GM19351 (cell line): ENCODE measurements around the gene HNRNPA0.

ENCODE experiments used
- ATAC-seq: cut with Tn5 transposase; IDR thresholded peaks from one replicate; pipeline ENCODE4 v1.9.1; 2021; ENCODE audit warnings: mild to moderate bottlenecking, moderate library complexity; ENCODE audit not compliant: unreplicated experiment

The HNRNPA0 gene

GRCh38 chr5:137728048-137728447 is 26.1 kb downstream of the HNRNPA0 start:
- no peak for ATAC-seq

DNA sequence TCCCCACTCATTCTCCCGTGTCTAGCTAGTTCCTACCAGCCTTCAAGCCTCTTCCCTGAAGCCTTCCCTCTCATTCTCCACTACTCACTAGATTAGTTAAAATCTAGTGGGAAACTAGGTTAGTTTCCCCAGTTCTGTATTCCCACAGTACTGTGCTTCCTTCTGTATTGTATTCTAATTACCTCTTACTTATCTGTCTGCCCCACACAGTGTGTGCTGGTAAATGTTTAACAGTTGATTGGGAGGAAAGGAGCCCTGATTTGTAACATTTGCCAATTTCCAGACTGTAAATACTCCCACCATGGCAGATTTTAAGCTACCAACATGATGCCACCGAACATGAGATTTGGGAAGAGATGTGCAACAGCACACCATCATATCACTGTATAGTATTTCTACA is 26.5 kb downstream of the HNRNPA0 start:
- ATAC-seq = no peak

DNA sequence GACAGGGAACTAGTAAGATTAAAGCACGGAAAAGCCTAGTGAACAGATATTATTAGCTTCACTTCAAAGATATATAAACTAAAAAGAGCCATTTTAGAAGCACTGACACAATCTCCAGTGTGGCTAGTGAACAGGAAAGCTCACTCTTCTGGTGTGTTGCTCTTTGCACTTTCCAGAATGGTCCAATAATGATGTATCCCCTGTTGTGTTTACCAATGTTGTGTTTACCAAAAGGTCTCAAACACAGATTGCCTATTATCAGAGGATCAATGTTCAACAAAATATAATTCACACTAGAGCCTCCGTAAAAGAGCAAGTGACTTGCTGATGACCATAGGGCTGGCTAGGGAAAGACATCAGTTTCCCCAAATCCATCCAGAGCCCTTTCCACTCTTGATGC is 29.9 kb downstream of the HNRNPA0 start:
- ATAC-seq = no peak

- ATAC-seq = no peak
Observed at GRCh38 chr5:137718611-137719010, 35.6 kb downstream of the HNRNPA0 start.

- no peak for ATAC-seq
Observed at GRCh38 chr5:137716337-137716736, 37.8 kb downstream of the HNRNPA0 start.

GRCh38 chr5:137715456-137715855 is 38.7 kb downstream of the HNRNPA0 start:
- no peak for ATAC-seq

DNA sequence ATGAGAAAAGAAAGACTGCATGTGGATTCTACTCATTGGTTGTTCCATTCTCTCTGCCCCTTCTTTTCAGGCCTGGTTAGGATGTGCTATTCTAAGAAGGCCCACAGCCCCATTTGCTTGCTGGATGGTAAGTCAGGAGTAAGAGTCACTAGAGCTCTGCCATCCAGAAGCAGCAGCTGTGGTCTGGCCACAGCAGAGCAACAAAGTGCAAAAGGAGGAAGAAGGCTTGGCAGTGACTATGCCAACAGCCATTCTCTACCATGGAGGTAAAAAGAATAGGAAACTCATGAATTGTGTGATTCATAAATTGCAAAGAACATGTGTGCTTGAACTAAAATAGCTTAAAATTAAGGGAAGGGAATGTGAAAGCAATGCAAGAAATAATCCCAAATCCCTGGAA is 39.2 kb downstream of the HNRNPA0 start:
- no peak for ATAC-seq

GRCh38 chr5:137714494-137714893 is 39.7 kb downstream of the HNRNPA0 start:
- no peak for ATAC-seq

- ATAC-seq = no peak
Observed at GRCh38 chr5:137712139-137712667, 42.0 kb downstream of the HNRNPA0 start.

- no peak for ATAC-seq
Observed at GRCh38 chr5:137710086-137710485, 44.1 kb downstream of the HNRNPA0 start.

GRCh38 chr5:137708796-137709559 is 45.2 kb downstream of the HNRNPA0 start:
- no peak for ATAC-seq

- ATAC-seq = no peak
Observed at GRCh38 chr5:137708062-137708461, 46.1 kb downstream of the HNRNPA0 start.

GRCh38 chr5:137706841-137707240 is 47.3 kb downstream of the HNRNPA0 start:
- no peak for ATAC-seq

DNA sequence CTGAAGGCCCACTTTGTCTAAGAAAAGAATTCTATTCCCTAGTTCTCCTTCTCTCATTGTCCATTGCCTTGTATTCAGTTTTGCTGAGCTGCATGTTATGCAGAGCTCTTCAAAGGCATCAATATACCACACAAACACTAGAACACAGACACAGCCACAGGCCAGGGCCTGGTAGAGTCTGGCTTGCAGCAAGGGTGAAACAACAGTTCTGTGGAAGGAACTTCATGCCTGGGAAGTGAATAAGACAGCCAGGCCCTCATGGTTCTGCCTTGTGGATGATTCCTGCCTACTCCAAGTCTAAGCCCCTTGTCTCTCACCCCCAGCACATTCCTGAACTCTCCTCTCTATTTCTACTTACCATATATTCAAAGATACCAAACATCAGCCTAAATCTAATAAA is 49.1 kb downstream of the HNRNPA0 start:
- no peak for ATAC-seq

- no peak for ATAC-seq
Observed at GRCh38 chr5:137703565-137703964, 50.6 kb downstream of the HNRNPA0 start.

DNA sequence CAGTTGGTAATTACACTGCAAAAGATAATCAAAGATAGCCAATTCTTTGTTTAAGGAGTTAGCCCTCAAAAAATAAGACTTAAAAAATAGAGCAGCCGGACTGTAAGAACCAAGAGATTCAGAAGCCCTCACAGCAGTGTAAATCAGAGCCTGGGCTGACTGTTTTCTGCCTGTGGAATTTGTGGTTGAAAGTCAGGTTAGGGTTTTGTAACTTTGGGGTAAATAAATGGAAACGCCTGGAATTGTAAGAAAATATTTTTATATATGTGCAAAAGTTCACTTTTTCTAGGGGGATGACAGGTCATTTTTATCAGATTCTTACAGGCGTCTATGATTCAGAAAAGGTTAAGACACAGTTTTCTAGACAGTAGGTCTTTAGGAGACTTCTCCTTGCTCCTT is 53.9 kb downstream of the HNRNPA0 start:
- ATAC-seq = no peak

- no peak for ATAC-seq
Observed at GRCh38 chr5:137699336-137700281, 54.6 kb downstream of the HNRNPA0 start.

GRCh38 chr5:137696481-137696880 is 57.7 kb downstream of the HNRNPA0 start:
- no peak for ATAC-seq

GRCh38 chr5:137695651-137696428 is 58.3 kb downstream of the HNRNPA0 start:
- no peak for ATAC-seq
